Endothelial cell of umbilical vein (primary cell): ENCODE results near the gene SPATA19. TPM values are rescaled to one million over a fixed set of nuclear protein-coding genes. Genes with fewer than 3 reads are reported as not detected.

ENCODE experiments used
- BruUV-seq: library from RNA; stranded (reverse); fragments of 400-500 nt; replicated peaks from 2 replicates; lab custom pipeline; 2021; lab: Mats Ljungman, UMichigan
- CTCF ChIA-PET: fragments of 300-600, 350-600 bp; sonication (Branson Sonifier 250); formaldehyde crosslinking; loops from one replicate; lab custom pipeline; 2021; ENCODE audit warnings: antibody characterized with exemption, inconsistent platforms; lab: Charles Lee
- POLR2A ChIA-PET: fragments of 300-600, 350-600 bp; sonication (Branson Sonifier 250); formaldehyde crosslinking; loops from one replicate; lab custom pipeline; 2021; ENCODE audit warnings: antibody characterized with exemption, inconsistent platforms; lab: Charles Lee
- DNase-seq: peaks from one replicate; pipeline ENCODE4 v3.0.0-alpha.2; 2011; ENCODE audit warnings: low read depth, low spot score
- FAIRE-seq: peaks from 2 replicates; lab custom pipeline; 2011; peaks lifted over from hg19 to GRCh38; lab: Jason Lieb, UNC
- H2AFZ ChIP-seq: 2 replicates; pipeline ENCODE4 v1.6.0; 2012; ENCODE audit warnings: low read depth, low read length, control low read depth, inconsistent platforms
- H3K27ac ChIP-seq: 2 replicates; pipeline ENCODE4 v1.5.1; 2011; ENCODE audit warnings: low read depth, mild to moderate bottlenecking, control low read depth, low read length, moderate library complexity; ENCODE audit not compliant: insufficient read depth
- H3K27me3 ChIP-seq, 2 experiments: 2 replicates each; pipeline versions ENCODE4 v1.6.0 to v1.6.1; 2011; ENCODE audit warnings: low read length in 2 of 2, mixed read lengths in 1 of 2; ENCODE audit not compliant: control insufficient read depth in 2 of 2, insufficient read depth in 2 of 2
- H3K36me3 ChIP-seq, 2 experiments: 2 replicates in 1 of 2; 3 replicates in 1 of 2; pipeline ENCODE4 v1.5.1; 2011; ENCODE audit warnings: low read length in 2 of 2, mild to moderate bottlenecking in 1 of 2, moderate library complexity in 1 of 2; ENCODE audit not compliant: control insufficient read depth in 2 of 2, insufficient read depth in 2 of 2; ENCODE audit errors: extremely low read depth in 1 of 2
- H3K4me1 ChIP-seq: 3 replicates; pipeline ENCODE4 v1.5.1; 2011; ENCODE audit warnings: mild to moderate bottlenecking, low read length; ENCODE audit not compliant: control insufficient read depth, insufficient read depth; ENCODE audit errors: extremely low read depth
- H3K4me2 ChIP-seq: 2 replicates; pipeline ENCODE4 v1.6.1; 2011; ENCODE audit warnings: low read length, control low read depth, mixed read lengths; ENCODE audit not compliant: insufficient read depth
- H3K4me3 ChIP-seq, 3 experiments: fragments of 200-600 bp in 1 of 3; sonication (generic), shearing (Covaris generic) in 1 of 3; replicated peaks in 1 of 3; 2 replicates each; pipeline ENCODE4 v1.5.1; 2011 to 2016; ENCODE audit warnings: control low read depth in 3 of 3, low read length in 3 of 3, mild to moderate bottlenecking in 2 of 3, inconsistent platforms in 1 of 3, low read depth in 1 of 3, moderate library complexity in 1 of 3; ENCODE audit not compliant: insufficient read depth in 1 of 3
- H3K79me2 ChIP-seq: 2 replicates; pipeline ENCODE4 v1.6.0; 2012; ENCODE audit warnings: low read length, inconsistent platforms; ENCODE audit not compliant: control insufficient read depth, insufficient read depth
- H3K9ac ChIP-seq: replicated peaks from 2 replicates; pipeline ENCODE3; 2011; ENCODE audit warnings: low read length, control low read depth; ENCODE audit not compliant: insufficient read depth; ENCODE audit errors: extremely low read depth
- H3K9me1 ChIP-seq: replicated peaks from 3 replicates; pipeline ENCODE4 v1.6.0; 2011; ENCODE audit warnings: mild to moderate bottlenecking, low read length; ENCODE audit not compliant: control insufficient read depth, insufficient read depth; ENCODE audit errors: extremely low read depth
- H3K9me3 ChIP-seq: replicated peaks from 2 replicates; pipeline ENCODE4 v1.5.1; 2012; ENCODE audit warnings: low read length, inconsistent platforms; ENCODE audit not compliant: control insufficient read depth, insufficient read depth
- H4K20me1 ChIP-seq: replicated peaks from 2 replicates; pipeline ENCODE3; 2011; ENCODE audit warnings: mild to moderate bottlenecking, low read length; ENCODE audit not compliant: control insufficient read depth, insufficient read depth; ENCODE audit errors: extremely low read depth
- CTCF ChIP-seq, 2 donors: IDR thresholded peaks; 1 replicate in 1 of 2; 2 replicates in 1 of 2; pipeline ENCODE4 v1.5.1; 2011; ENCODE audit warnings: low read length in 2 of 2, mild to moderate bottlenecking in 2 of 2, moderate library complexity in 2 of 2, control low read depth in 1 of 2, inconsistent platforms in 1 of 2, low read depth in 1 of 2; ENCODE audit not compliant: insufficient read depth in 1 of 2; ENCODE audit errors: extremely low read depth in 1 of 2
- EZH2 ChIP-seq: IDR thresholded peaks from 2 replicates; pipeline ENCODE4 v1.6.1; 2012; ENCODE audit warnings: borderline replicate concordance, low read depth, mild to moderate bottlenecking, moderate library complexity, low read length, inconsistent platforms; ENCODE audit not compliant: severe bottlenecking
- FOS ChIP-seq: IDR thresholded peaks from 2 replicates; pipeline ENCODE4 v1.6.1; 2011; ENCODE audit warnings: mild to moderate bottlenecking, low read length, moderate library complexity, borderline replicate concordance; ENCODE audit not compliant: insufficient read depth
- GATA2 ChIP-seq: IDR thresholded peaks from 2 replicates; pipeline ENCODE4 v1.7.0; 2011; ENCODE audit warnings: low read depth, mild to moderate bottlenecking, moderate library complexity, mixed read lengths, low read length; ENCODE audit not compliant: insufficient read length, insufficient read depth
- JUN ChIP-seq: IDR thresholded peaks from 2 replicates; pipeline ENCODE4 v1.6.1; 2011; ENCODE audit warnings: borderline replicate concordance, low read depth; ENCODE audit not compliant: insufficient read length, insufficient read depth
- MAX ChIP-seq: IDR thresholded peaks from 2 replicates; pipeline ENCODE4 v1.6.1; 2011; ENCODE audit not compliant: insufficient read depth, insufficient read length
- MYC ChIP-seq: IDR thresholded peaks from one replicate; pipeline ENCODE4 v1.6.1; 2011; ENCODE audit warnings: mild to moderate bottlenecking, low read depth, low read length
- POLR2A ChIP-seq: IDR thresholded peaks from 2 replicates; pipeline ENCODE4 v1.6.1; 2012; ENCODE audit warnings: low read depth, mild to moderate bottlenecking, control low read depth, low read length
- POLR2AphosphoS5 ChIP-seq: IDR thresholded peaks from 2 replicates; pipeline ENCODE4 v1.6.1; 2012; ENCODE audit warnings: low read depth, mild to moderate bottlenecking, control low read depth, low read length, moderate library complexity; ENCODE audit not compliant: insufficient read depth
- dilution Hi-C: fragments of 300-500 bp; cut with MboI; formaldehyde crosslinking; loops from one replicate; pipeline ENCODE4 v1.15.0; 2019; ENCODE audit warnings: low sequenced_read_pairs; ENCODE audit not compliant: extremely low pct_ligation_motif_present
- intact Hi-C: fragments of 100-400 bp; cut with micrococcal nuclease; formaldehyde crosslinking; loops from one replicate; pipeline ENCODE4 v1.10.0; 2022
- polyA plus RNA-seq, 4 experiments: library from polyadenylated mRNA; depleted of rRNA in 3 of 4; stranded (reverse) in 3 of 4; unstranded in 1 of 4; fragments of >200 nt; gene quantifications; 2 replicates each; pipeline versions ENCODE4 v1.2.1 to v1.2.3, GENCODE V29; 2011 to 2012; ENCODE audit warnings: missing spikeins in 1 of 4
- total RNA-seq: library from RNA; stranded (reverse); gene quantifications from 2 replicates; pipeline ENCODE4 v1.2.3, GENCODE V29; 2021

Gene SPATA19
- total and polyA plus RNA-seq, 2 donors (not counting 3 experiments of a cell fraction or from before 2014, with no cell fraction given): not detected

DNA sequence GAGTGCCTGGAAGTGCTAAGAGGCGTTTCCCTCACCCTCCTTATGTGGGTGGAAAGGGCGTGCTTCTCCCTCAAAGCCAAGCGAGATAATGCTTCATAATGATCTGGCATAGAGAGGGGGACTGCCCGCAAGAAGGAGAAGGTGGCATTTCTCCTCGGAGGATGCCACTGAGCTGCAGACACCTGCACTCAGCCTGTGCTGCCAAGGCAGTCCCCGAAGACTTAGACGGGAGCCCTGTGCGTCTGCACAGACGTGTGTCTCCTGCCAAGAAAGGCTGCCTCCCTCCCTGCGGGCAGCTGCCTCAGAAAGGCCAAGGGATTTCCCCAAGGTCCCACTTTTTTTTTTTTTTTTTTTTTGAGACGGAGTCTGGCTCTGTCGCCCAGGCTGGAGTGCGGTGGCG lies 48.1 kb upstream of the SPATA19 start:
- CTCF ChIA-PET: no interaction called here

More for the DNA sequence above, 48.1 kb upstream of the SPATA19 start:
- FAIRE-seq (no peak), DNase-seq (no peak)
- Histone ChIP-seq H3K4me2 (no peak overlapping the region), H3K4me1 (no peaks in the 10 kb centered on the region), H2AFZ (no peak overlapping the region), H4K20me1 (no peaks in the 10 kb centered on the region), H3K79me2 (no peaks in the 10 kb centered on the region), H3K9me1 (no peaks in the 10 kb centered on the region), H3K27ac (no peak overlapping the region), H3K9ac (no peak overlapping the region), H3K4me3 (no peak overlapping the region), H3K27me3 (no peaks in the 10 kb centered on the region), H3K36me3 (no peaks in the 10 kb centered on the region), H3K9me3 (no peaks in the 10 kb centered on the region)
- no peak for TF ChIP-seq MYC
- TF ChIP-seq CTCF (IDR thresholded peaks at IDR 0.05; ENCODE audit: extremely low read depth in 1 of 2, insufficient read depth in 1 of 2, low read depth in 1 of 2, low read length in 2 of 2): no peak
- TF ChIP-seq POLR2AphosphoS5: no peak
- TF ChIP-seq POLR2A: no peak
- TF ChIP-seq EZH2: no peak
- no peak for TF ChIP-seq MAX
- no peak for TF ChIP-seq GATA2
- TF ChIP-seq JUN: no peak
- no peak for TF ChIP-seq FOS
- BruUV-seq: no TSS peak
- POLR2A ChIA-PET: no interaction called here
- intact Hi-C loops (no loop called here), dilution Hi-C loops (no loop called here)
